DOHH2 (cell line): Measurements from ENCODE around the gene ERP27.

ENCODE experiments used
- H3F3A ChIP-seq: fragments of 200-600 bp; sonication (generic), shearing (Covaris generic); 2 replicates; pipeline ENCODE4 v1.6.0; 2016; ENCODE audit warnings: antibody characterized with exemption, mild to moderate bottlenecking; ENCODE audit not compliant: control insufficient read depth, insufficient read depth
- H3K27ac ChIP-seq: fragments of 200-600 bp; sonication (generic); 2 replicates; pipeline ENCODE4 v1.5.1; 2014; ENCODE audit warnings: low read depth, mild to moderate bottlenecking, low read length, moderate library complexity
- H3K27me3 ChIP-seq: fragments of 200-600 bp; sonication (generic); 2 replicates; pipeline ENCODE4 v1.6.1; 2014; ENCODE audit warnings: mild to moderate bottlenecking, low read length, mixed read lengths; ENCODE audit not compliant: control insufficient read depth
- H3K36me3 ChIP-seq: fragments of 200-600 bp; sonication (generic); 2 replicates; pipeline ENCODE4 v1.6.1; 2014; ENCODE audit warnings: mild to moderate bottlenecking, low read length, moderate library complexity, mixed read lengths; ENCODE audit not compliant: control insufficient read depth
- H3K4me1 ChIP-seq: fragments of 200-600 bp; sonication (generic); 2 replicates; pipeline ENCODE4 v1.6.1; 2014; ENCODE audit warnings: mild to moderate bottlenecking, low read length, mixed read lengths; ENCODE audit not compliant: control insufficient read depth
- H3K4me2 ChIP-seq: fragments of 200-600 bp; sonication (generic); 2 replicates; pipeline ENCODE4 v1.6.0; 2014; ENCODE audit warnings: mild to moderate bottlenecking, low read length, moderate library complexity
- H3K4me3 ChIP-seq: fragments of 200-600 bp; sonication (generic); 2 replicates; pipeline ENCODE4 v1.5.1; 2014; ENCODE audit warnings: mild to moderate bottlenecking, low read length, mixed read lengths
- H3K79me2 ChIP-seq: fragments of 200-600 bp; sonication (generic); 2 replicates; pipeline ENCODE4 v1.6.1; 2014; ENCODE audit warnings: mild to moderate bottlenecking, low read length, mixed read lengths; ENCODE audit not compliant: control insufficient read depth
- H3K9me2 ChIP-seq: fragments of 200-600 bp; sonication (generic); replicated peaks from 2 replicates; pipeline ENCODE4 v1.6.1; 2014; ENCODE audit warnings: mild to moderate bottlenecking, low read length, mixed read lengths; ENCODE audit not compliant: control insufficient read depth
- H3K9me3 ChIP-seq: fragments of 200-600 bp; sonication (generic); 2 replicates; pipeline ENCODE4 v1.6.1; 2014; ENCODE audit warnings: antibody characterized with exemption, low read length, mixed read lengths; ENCODE audit not compliant: control insufficient read depth, insufficient read depth
- H4K20me1 ChIP-seq: fragments of 200-600 bp; sonication (generic); 2 replicates; pipeline ENCODE4 v1.6.0; 2014; ENCODE audit warnings: low read depth, mild to moderate bottlenecking, antibody characterized with exemption, low read length, moderate library complexity; ENCODE audit not compliant: control insufficient read depth, insufficient read depth
- CTCF ChIP-seq: fragments of 200-600 bp; sonication (generic); IDR thresholded peaks from one replicate; pipeline ENCODE4 v1.5.1; 2014; ENCODE audit warnings: antibody characterized with exemption, mild to moderate bottlenecking, low read depth, low read length; ENCODE audit not compliant: poor library complexity, severe bottlenecking
- EZH2phosphoT487 ChIP-seq: fragments of 200-600 bp; sonication (generic); IDR thresholded peaks from 2 replicates; pipeline ENCODE4 v1.6.1; 2017; ENCODE audit warnings: borderline replicate concordance, mild to moderate bottlenecking, antibody characterized with exemption, low read length, moderate library complexity, mixed read lengths

The ERP27 gene

GRCh38 chr12:14935031-14935430 is 3.3 kb downstream of the ERP27 start:
- no peaks in the 10 kb centered on the region for H3K27me3 ChIP-seq
- H3K4me1 ChIP-seq: peaks cover 13% of the 10 kb centered on the region
- peaks cover 2% of the 10 kb centered on the region; the same call in 1 of the 2 replicates for H3K9me3 ChIP-seq
- H3K4me2 ChIP-seq: no peak overlapping the region
- H3K36me3 ChIP-seq: peaks cover 19% of the 10 kb centered on the region
- H3K4me3 ChIP-seq: no peak overlapping the region
- H3K79me2 ChIP-seq: no peaks in the 10 kb centered on the region
- no peaks in the 10 kb centered on the region for H3K9me2 ChIP-seq
- peaks cover 8% of the 10 kb centered on the region for H3F3A ChIP-seq
- H4K20me1 ChIP-seq: no peaks in the 10 kb centered on the region
- TF ChIP-seq CTCF: no peak
- H3K27ac ChIP-seq: no peak overlapping the region

- Histone ChIP-seq H3F3A (peaks cover 2% of the 10 kb centered on the region), H3K27me3 (no peaks in the 10 kb centered on the region), H3K27ac (no peak overlapping the region), H3K4me1 (peaks cover 8% of the 10 kb centered on the region), H3K4me2 (no peak overlapping the region), H3K9me2 (no peaks in the 10 kb centered on the region), H3K9me3 (peaks cover 2% of the 10 kb centered on the region; the same call in 1 of the 2 replicates), H3K36me3 (peaks cover 14% of the 10 kb centered on the region), H4K20me1 (no peaks in the 10 kb centered on the region), H3K4me3 (no peak overlapping the region), H3K79me2 (no peaks in the 10 kb centered on the region)
- no peak for TF ChIP-seq CTCF
- no peak for TF ChIP-seq EZH2phosphoT487
Measured at GRCh38 chr12:14934511-14934910, 3.8 kb downstream of the ERP27 start.

- TF ChIP-seq EZH2phosphoT487 (no peak), CTCF (no peak)
- Histone ChIP-seq H3K4me3 (no peak overlapping the region), H3K79me2 (no peaks in the 10 kb centered on the region), H3K4me1 (peaks cover 12% of the 10 kb centered on the region), H3F3A (no peaks in the 10 kb centered on the region), H3K27me3 (no peaks in the 10 kb centered on the region), H3K9me2 (no peaks in the 10 kb centered on the region), H3K9me3 (no peaks in the 10 kb centered on the region), H4K20me1 (no peaks in the 10 kb centered on the region), H3K36me3 (peaks cover 4% of the 10 kb centered on the region), H3K4me2 (no peak overlapping the region), H3K27ac (no peak overlapping the region)
Measured at GRCh38 chr12:14931791-14932560, 6.4 kb downstream of the ERP27 start.
